Stimulated activated memory B cell treated with anti-CD40 and anti-IgM and Interleukin-4, amounts not matched to agents 10 μg/mL and 1 μg/mL and 100 μg/mL, for 72 hours (primary cell): ENCODE measurements around the gene ARRB1.

Experiments
- ATAC-seq: fragments of 150-1000 bp; cut with Tn5 transposase; 2 replicates; pipeline ENCODE4 v1.10.0; 2021
- H3K27ac Mint-ChIP-seq: one replicate; pipeline ENCODE4 v1.8.0; 2022; ENCODE audit warnings: mild to moderate bottlenecking, mixed read lengths
- H3K27me3 Mint-ChIP-seq: one replicate; pipeline ENCODE4 v1.8.0; 2022; ENCODE audit warnings: mixed read lengths
- H3K36me3 Mint-ChIP-seq: one replicate; pipeline ENCODE4 v1.8.0; 2022; ENCODE audit warnings: mixed read lengths
- H3K4me1 Mint-ChIP-seq: one replicate; pipeline ENCODE4 v1.8.0; 2022; ENCODE audit warnings: mixed read lengths
- H3K4me3 Mint-ChIP-seq: one replicate; pipeline ENCODE4 v1.8.0; 2022; ENCODE audit warnings: mild to moderate bottlenecking, moderate library complexity, mixed read lengths
- H3K9me3 Mint-ChIP-seq: one replicate; pipeline ENCODE4 v1.8.0; 2022; ENCODE audit warnings: mixed read lengths

Gene ARRB1

GRCh38 chr11:75241036-75241905 is 110.2 kb downstream of the ARRB1 start:
- Mint-ChIP-seq H3K36me3 (no peaks in the 10 kb centered on the region), H3K27ac (no peak overlapping the region), H3K4me1 (peaks cover 10% of the 10 kb centered on the region), H3K9me3 (no peaks in the 10 kb centered on the region), H3K4me3 (peak overlapping the region; percentile 61), H3K27me3 (peaks cover 58% of the 10 kb centered on the region)
- ATAC-seq, result peak; percentile 88

- Mint-ChIP-seq H3K4me3 (peak within 1 kb of the TSS; percentile 66), H3K36me3 (no peaks in the 10 kb centered on the region), H3K9me3 (no peaks in the 10 kb centered on the region), H3K4me1 (peaks cover 10% of the 10 kb centered on the region), H3K27ac (no peak within 1 kb of the TSS), H3K27me3 (peaks cover 66% of the 10 kb centered on the region)
- ATAC-seq, result no peak
Observed at GRCh38 chr11:75240311-75241035, 111.0 kb downstream of the ARRB1 start, which contains the start of gene TPBGL. Gene TPBGL, plus strand, starts transcription at chr11:75240774. Its CDS starts 276 bp downstream, at chr11:75241050.

GRCh38 chr11:75239531-75240290 is 111.8 kb downstream of the ARRB1 start:
- Mint-ChIP-seq H3K4me1 (peaks cover 10% of the 10 kb centered on the region), H3K9me3 (no peaks in the 10 kb centered on the region), H3K27ac (no peak overlapping the region), H3K36me3 (no peaks in the 10 kb centered on the region), H3K4me3 (peak overlapping the region; percentile 66), H3K27me3 (peaks cover 69% of the 10 kb centered on the region)
- ATAC-seq, result no peak

- H3K36me3 Mint-ChIP-seq, result no peaks in the 10 kb centered on the region
- no peak overlapping the region for H3K27ac Mint-ChIP-seq
- H3K27me3 Mint-ChIP-seq, result peaks cover 70% of the 10 kb centered on the region
- no peak for ATAC-seq
- H3K9me3 Mint-ChIP-seq, result no peaks in the 10 kb centered on the region
- H3K4me1 Mint-ChIP-seq, result peaks cover 10% of the 10 kb centered on the region
- no peak overlapping the region for H3K4me3 Mint-ChIP-seq
Observed at GRCh38 chr11:75238595-75239440, 112.6 kb downstream of the ARRB1 start.

- H3K27ac Mint-ChIP-seq, result no peak overlapping the region
- peaks cover 59% of the 10 kb centered on the region for H3K27me3 Mint-ChIP-seq
- peaks cover 3% of the 10 kb centered on the region for H3K9me3 Mint-ChIP-seq
- no peaks in the 10 kb centered on the region for H3K36me3 Mint-ChIP-seq
- H3K4me3 Mint-ChIP-seq, result no peak overlapping the region
- no peak for ATAC-seq
- H3K4me1 Mint-ChIP-seq, result peaks cover under 1% of the 10 kb centered on the region
Observed at GRCh38 chr11:75237050-75237449, 114.4 kb downstream of the ARRB1 start.

GRCh38 chr11:75236062-75236461 is 115.4 kb downstream of the ARRB1 start:
- ATAC-seq, result no peak
- H3K27me3 Mint-ChIP-seq, result peaks cover 63% of the 10 kb centered on the region
- H3K4me1 Mint-ChIP-seq, result no peaks in the 10 kb centered on the region
- no peaks in the 10 kb centered on the region for H3K36me3 Mint-ChIP-seq
- peaks cover 3% of the 10 kb centered on the region for H3K9me3 Mint-ChIP-seq
- H3K27ac Mint-ChIP-seq, result no peak overlapping the region
- H3K4me3 Mint-ChIP-seq, result no peak overlapping the region

- Mint-ChIP-seq H3K9me3 (peaks cover 3% of the 10 kb centered on the region), H3K27me3 (peaks cover 70% of the 10 kb centered on the region), H3K36me3 (no peaks in the 10 kb centered on the region), H3K4me3 (no peak overlapping the region), H3K27ac (no peak overlapping the region), H3K4me1 (no peaks in the 10 kb centered on the region)
- ATAC-seq, result no peak
Observed at GRCh38 chr11:75233754-75234172, 117.7 kb downstream of the ARRB1 start.

- Mint-ChIP-seq H3K36me3 (no peaks in the 10 kb centered on the region), H3K27me3 (peaks cover 51% of the 10 kb centered on the region), H3K9me3 (peaks cover 3% of the 10 kb centered on the region), H3K27ac (no peak overlapping the region), H3K4me1 (no peaks in the 10 kb centered on the region), H3K4me3 (no peak overlapping the region)
- ATAC-seq, result no peak
Observed at GRCh38 chr11:75230621-75231020, 120.8 kb downstream of the ARRB1 start.

GRCh38 chr11:75229466-75229865 is 122.0 kb downstream of the ARRB1 start:
- Mint-ChIP-seq H3K27me3 (peaks cover 58% of the 10 kb centered on the region), H3K4me3 (no peak overlapping the region), H3K4me1 (no peaks in the 10 kb centered on the region), H3K9me3 (peaks cover 3% of the 10 kb centered on the region), H3K36me3 (no peaks in the 10 kb centered on the region), H3K27ac (no peak overlapping the region)
- no peak for ATAC-seq

GRCh38 chr11:75225794-75226193 is 125.7 kb downstream of the ARRB1 start:
- H3K4me1 Mint-ChIP-seq, result no peaks in the 10 kb centered on the region
- H3K27ac Mint-ChIP-seq, result no peak overlapping the region
- H3K9me3 Mint-ChIP-seq, result no peaks in the 10 kb centered on the region
- no peaks in the 10 kb centered on the region for H3K36me3 Mint-ChIP-seq
- H3K4me3 Mint-ChIP-seq, result no peak overlapping the region
- ATAC-seq, result no peak
- H3K27me3 Mint-ChIP-seq, result peaks cover 37% of the 10 kb centered on the region

- Mint-ChIP-seq H3K27ac (no peak overlapping the region), H3K4me1 (no peaks in the 10 kb centered on the region), H3K9me3 (no peaks in the 10 kb centered on the region), H3K27me3 (peaks cover 23% of the 10 kb centered on the region), H3K4me3 (no peak overlapping the region), H3K36me3 (no peaks in the 10 kb centered on the region)
- no peak for ATAC-seq
Observed at GRCh38 chr11:75223954-75224643, 127.4 kb downstream of the ARRB1 start.

GRCh38 chr11:75219869-75220268 is 131.6 kb downstream of the ARRB1 start:
- Mint-ChIP-seq H3K27me3 (peaks cover 27% of the 10 kb centered on the region), H3K4me3 (no peak overlapping the region), H3K27ac (no peak overlapping the region), H3K9me3 (peaks cover 2% of the 10 kb centered on the region), H3K36me3 (no peaks in the 10 kb centered on the region), H3K4me1 (no peaks in the 10 kb centered on the region)
- no peak for ATAC-seq

- no peak overlapping the region for H3K4me3 Mint-ChIP-seq
- H3K27ac Mint-ChIP-seq, result no peak overlapping the region
Observed at GRCh38 chr11:75214843-75215242, 136.6 kb downstream of the ARRB1 start.

GRCh38 chr11:75214411-75214821 is 137.0 kb downstream of the ARRB1 start:
- Mint-ChIP-seq H3K4me1 (no peaks in the 10 kb centered on the region), H3K27me3 (peaks cover 32% of the 10 kb centered on the region), H3K36me3 (no peaks in the 10 kb centered on the region), H3K27ac (no peak overlapping the region), H3K4me3 (no peak overlapping the region), H3K9me3 (peaks cover 2% of the 10 kb centered on the region)
- ATAC-seq, result no peak

More at GRCh38 chr11:75214843-75215242, 136.6 kb downstream of the ARRB1 start:
- H3K27me3 Mint-ChIP-seq, result peaks cover 32% of the 10 kb centered on the region
- peaks cover 2% of the 10 kb centered on the region for H3K9me3 Mint-ChIP-seq
- no peak for ATAC-seq
- H3K36me3 Mint-ChIP-seq, result no peaks in the 10 kb centered on the region
- no peaks in the 10 kb centered on the region for H3K4me1 Mint-ChIP-seq
